ENCODE data around the gene MYO7B.

MYO7B gene

DNA sequence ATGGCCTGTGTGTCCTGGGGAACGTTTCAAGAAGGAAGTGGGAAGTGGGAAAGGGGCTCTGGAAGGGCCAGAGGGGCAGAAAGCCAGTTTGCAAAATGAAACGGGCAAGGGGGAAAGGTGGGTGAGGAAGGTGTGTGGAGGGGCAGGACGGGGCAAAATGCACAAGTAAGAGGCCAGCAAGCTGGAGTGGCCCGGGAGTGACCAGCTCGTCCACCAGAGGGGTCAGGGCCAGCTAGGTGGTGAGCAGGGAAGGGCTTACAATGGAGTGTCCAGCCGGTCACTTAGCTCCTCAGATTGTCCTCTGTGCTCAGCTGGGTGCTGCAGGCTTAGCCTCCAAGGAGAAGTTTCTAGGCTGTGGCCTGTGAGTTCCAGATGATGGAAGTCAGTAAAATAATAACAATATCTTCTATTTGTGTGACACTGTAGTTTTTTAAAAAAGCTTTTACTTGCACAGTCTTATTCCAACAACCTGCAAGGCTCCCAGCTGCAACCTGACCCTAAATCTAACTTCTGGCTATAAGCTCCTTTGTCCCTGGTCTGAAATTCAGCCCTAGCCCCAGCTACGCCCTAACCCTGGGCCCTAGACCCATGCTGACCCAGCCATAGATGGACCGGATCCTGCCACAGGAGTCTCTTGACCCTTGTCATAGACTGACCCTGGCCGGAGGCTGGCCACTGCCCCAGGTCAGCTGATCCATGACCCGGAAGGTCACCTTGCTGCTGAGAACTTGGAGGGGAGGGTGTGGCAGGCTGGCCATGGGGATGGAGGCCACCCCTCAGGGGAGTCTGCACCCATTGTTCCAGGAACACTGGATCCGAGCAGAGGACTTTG lies 29.2 kb downstream of the MYO7B start:
- TF ChIP-seq CTCF (IDR thresholded peaks at IDR 0.05; ENCODE audit: low read depth, low read length): no peak
- H3K4me3 ChIP-seq (ENCODE audit: low read depth, low read length): no peak overlapping the region

DNA sequence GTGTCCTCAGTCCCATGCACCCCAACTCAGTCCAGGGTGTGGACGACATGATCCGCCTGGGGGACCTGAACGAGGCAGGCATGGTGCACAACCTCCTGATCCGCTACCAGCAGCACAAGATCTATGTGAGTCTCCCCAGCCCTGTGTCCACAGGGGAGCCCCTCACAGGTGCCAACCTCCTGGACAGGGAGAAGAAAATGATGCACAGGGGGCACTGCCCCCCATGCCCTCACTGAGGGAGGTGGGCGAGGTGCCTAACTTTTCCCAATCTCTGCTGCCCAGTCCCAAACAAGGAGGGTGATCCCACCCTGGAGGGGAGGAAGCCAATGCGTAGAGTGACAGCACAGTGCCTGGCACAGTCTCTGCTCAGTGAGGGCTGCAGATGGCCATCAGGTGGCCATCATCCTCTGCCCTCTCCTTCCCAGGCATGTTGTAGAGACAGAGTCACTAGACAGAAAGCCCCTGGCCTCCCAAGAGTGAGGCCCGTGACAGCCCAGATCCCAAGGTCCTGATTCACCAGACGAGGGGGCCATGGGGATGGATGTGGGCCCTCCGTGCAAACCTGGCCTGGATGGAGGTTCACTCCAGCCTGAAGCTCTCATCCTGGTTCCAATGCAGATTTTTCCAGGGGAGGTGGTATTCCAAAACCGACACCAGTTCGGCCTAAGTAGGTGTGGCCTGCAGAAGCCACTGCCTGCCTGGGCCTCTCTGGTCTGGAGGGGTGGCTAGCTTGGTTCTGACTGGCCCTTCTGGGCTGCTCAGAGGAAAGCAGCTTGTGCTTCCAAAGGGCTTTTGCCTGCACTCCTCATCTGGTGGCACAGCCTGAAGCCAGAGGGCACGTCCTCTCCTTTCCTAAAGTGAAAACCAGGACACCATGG lies 30.0 kb downstream of the MYO7B start:
- TF ChIP-seq CTCF (IDR thresholded peaks at IDR 0.05; ENCODE audit: low read depth, low read length): no peak
- no peak overlapping the region for H3K4me3 ChIP-seq (ENCODE audit: low read depth, low read length)

- no peak overlapping the region for H3K4me3 ChIP-seq (ENCODE audit: low read depth, low read length)
- no peak for TF ChIP-seq CTCF (IDR thresholded peaks at IDR 0.05; ENCODE audit: low read depth, low read length)
Measured at GRCh38 chr2:127566139-127566417, 30.6 kb downstream of the MYO7B start.

- no peak for TF ChIP-seq CTCF (IDR thresholded peaks at IDR 0.05; ENCODE audit: low read depth, low read length)
- H3K4me3 ChIP-seq (ENCODE audit: low read depth, low read length): no peak overlapping the region
Measured at GRCh38 chr2:127566576-127566975, 31.1 kb downstream of the MYO7B start.

- H3K4me3 ChIP-seq (ENCODE audit: low read depth, low read length): no peak overlapping the region
- TF ChIP-seq CTCF (IDR thresholded peaks at IDR 0.05; ENCODE audit: low read depth, low read length): no peak
Measured at GRCh38 chr2:127567351-127567854, 31.9 kb downstream of the MYO7B start.

GRCh38 chr2:127568128-127568527 lies 32.6 kb downstream of the MYO7B start:
- no peak overlapping the region for H3K4me3 ChIP-seq (ENCODE audit: low read depth, low read length)
- TF ChIP-seq CTCF (IDR thresholded peaks at IDR 0.05; ENCODE audit: low read depth, low read length): no peak

DNA sequence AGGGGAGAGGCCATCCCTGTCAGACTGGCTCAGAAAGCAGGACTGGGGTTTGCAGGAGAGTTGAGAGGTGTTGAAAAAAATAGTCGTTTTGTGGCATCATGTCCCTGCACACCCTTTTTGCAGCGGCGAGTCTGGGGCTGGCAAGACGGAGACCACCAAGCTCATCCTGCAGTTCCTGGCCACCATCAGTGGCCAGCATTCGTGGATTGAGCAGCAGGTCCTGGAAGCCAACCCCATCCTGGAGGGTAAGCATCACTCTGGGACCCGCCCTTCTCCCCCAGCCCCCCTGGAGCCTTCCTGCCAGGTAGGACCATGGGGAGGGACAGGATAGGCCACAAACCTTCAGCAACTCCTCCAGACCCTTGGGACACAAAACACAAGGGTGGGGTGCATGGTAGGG lies 34.2 kb downstream of the MYO7B start:
- no peak for TF ChIP-seq CTCF (IDR thresholded peaks at IDR 0.05; ENCODE audit: low read depth, low read length)

More for the DNA sequence above, 34.2 kb downstream of the MYO7B start:
- H3K4me3 ChIP-seq (ENCODE audit: low read depth, low read length): no peak overlapping the region

All from WI38 (cell line).